ENCODE measurements around the gene MCF2L. TPM values are rescaled to one million over a fixed set of nuclear protein-coding genes. Genes with fewer than 3 reads are reported as not detected.

Gene MCF2L
- total RNA-seq, 1 donor from 2014 or later, result 40.4 TPM

DNA sequence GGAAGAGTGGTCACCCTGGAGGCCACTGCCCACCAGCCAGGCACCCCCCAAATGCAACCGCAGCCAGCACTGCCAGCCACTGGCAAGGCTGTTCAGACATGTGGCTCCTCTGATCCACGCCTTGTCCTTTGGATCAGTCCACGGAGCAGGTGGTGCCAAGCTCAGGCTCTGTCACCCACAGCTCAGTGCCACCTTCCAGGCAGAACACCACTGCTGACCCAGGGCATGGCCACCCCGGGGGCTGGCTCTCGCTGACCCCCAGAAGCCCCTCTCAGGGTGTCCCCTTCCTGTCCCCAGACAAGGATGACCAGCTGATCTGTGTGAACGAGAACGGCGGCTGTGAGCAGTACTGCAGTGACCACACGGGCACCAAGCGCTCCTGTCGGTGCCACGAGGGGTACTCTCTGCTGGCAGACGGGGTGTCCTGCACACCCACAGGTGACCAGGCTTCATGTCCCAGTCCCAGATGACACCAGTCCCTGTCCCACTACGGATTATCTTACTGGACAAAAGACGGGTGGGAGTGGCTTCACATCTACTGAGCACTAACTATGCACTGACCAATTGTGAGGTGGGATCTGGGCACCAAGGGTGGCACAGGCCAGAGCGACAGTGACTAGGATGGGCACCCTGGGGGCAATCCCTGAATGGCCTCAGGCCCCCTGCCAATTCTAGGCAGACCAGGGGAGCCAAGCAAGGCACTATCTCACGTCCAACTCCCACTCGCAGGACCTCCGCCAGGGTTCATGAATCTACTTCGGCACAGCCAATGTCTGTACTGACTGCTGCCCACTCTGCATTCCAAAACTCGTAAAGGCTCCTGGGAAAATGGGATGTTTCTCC, 146.6 kb downstream of the MCF2L start:
- H3K9ac ChIP-seq, result no peak overlapping the region
- no peaks in the 10 kb centered on the region for H3F3A ChIP-seq (ENCODE audit: low read depth)
- Mint-ChIP-seq H3K4me1 (peaks cover 3% of the 10 kb centered on the region), H3K4me3 (no peak overlapping the region), H3K27me3 (ENCODE audit: insufficient read depth, low read depth) (peaks cover 3% of the 10 kb centered on the region), H3K9me3 (no peaks in the 10 kb centered on the region), H3K36me3 (no peaks in the 10 kb centered on the region), H3K27ac (no peak overlapping the region)
- no peaks in the 10 kb centered on the region for H3K36me3 ChIP-seq
- no peaks in the 10 kb centered on the region for H3K79me2 ChIP-seq (ENCODE audit: low read depth)
- H4K20me1 ChIP-seq (ENCODE audit: low read depth), result no peaks in the 10 kb centered on the region
- H2AFZ ChIP-seq (replicated peaks), result no peak overlapping the region
- no peak overlapping the region for H3K4me2 ChIP-seq
- no peak for DNase-seq (ENCODE audit: low spot score)
- H3K4me1 ChIP-seq, result no peaks in the 10 kb centered on the region
- TF ChIP-seq EZH2phosphoT487 (IDR thresholded peaks at IDR 0.05) (no peak), CTCF (IDR thresholded peaks at IDR 0.05) (no peak), EZH2 (IDR thresholded peaks at IDR 0.05) (no peak)
- H3K27ac ChIP-seq, result no peak overlapping the region
- no peaks in the 10 kb centered on the region for H3K9me3 ChIP-seq (ENCODE audit: low read depth)
- H3K4me3 ChIP-seq, result no peak overlapping the region
- peaks cover 7% of the 10 kb centered on the region for H3K27me3 ChIP-seq

DNA sequence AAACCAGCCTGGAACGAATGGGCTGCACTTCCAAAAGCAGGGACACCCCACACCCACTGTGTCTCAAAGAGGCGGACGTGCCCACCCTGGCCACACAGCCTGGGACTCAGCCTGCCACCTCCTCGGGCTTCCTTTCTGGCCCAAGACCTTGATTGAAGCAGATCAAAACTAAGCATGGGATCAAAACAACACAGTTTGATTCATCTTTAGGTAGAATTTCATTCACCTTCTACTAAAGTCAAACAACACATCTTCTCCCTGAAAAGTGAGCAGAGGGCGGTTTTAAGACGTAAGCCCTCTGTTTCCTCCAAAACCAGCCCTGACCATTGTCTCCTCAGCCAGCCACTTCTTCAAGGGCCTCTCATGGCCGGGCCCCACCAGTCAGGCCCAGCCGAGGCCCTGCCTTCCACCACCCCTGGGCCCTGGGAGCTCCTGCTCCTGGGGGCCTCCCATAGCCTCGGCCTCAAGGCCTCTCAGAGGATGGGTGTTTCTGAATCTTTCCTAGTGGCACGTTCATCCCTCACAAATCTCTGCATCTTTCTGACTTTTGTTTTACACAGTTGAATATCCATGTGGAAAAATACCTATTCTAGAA, 147.3 kb downstream of the MCF2L start:
- no peak overlapping the region for H3K4me3 Mint-ChIP-seq
- H3K36me3 Mint-ChIP-seq, result no peaks in the 10 kb centered on the region
- H3K4me2 ChIP-seq, result no peak overlapping the region
- H3F3A ChIP-seq (ENCODE audit: low read depth), result no peaks in the 10 kb centered on the region
- no peak overlapping the region for H2AFZ ChIP-seq (replicated peaks)
- no peak for DNase-seq (ENCODE audit: low spot score)
- no peaks in the 10 kb centered on the region for H3K79me2 ChIP-seq (ENCODE audit: low read depth)
- no peaks in the 10 kb centered on the region for H3K36me3 ChIP-seq
- H3K27me3 Mint-ChIP-seq (ENCODE audit: insufficient read depth, low read depth), result peaks cover 2% of the 10 kb centered on the region
- TF ChIP-seq EZH2phosphoT487 (IDR thresholded peaks at IDR 0.05) (no peak), CTCF (IDR thresholded peaks at IDR 0.05) (no peak), EZH2 (IDR thresholded peaks at IDR 0.05) (no peak)
- H3K27ac ChIP-seq, result no peak overlapping the region
- H3K4me1 ChIP-seq, result no peaks in the 10 kb centered on the region
- peaks cover 3% of the 10 kb centered on the region for H3K4me1 Mint-ChIP-seq
- no peak overlapping the region for H3K4me3 ChIP-seq
- H3K9ac ChIP-seq, result no peak overlapping the region
- H3K27ac Mint-ChIP-seq, result no peak overlapping the region
- H3K27me3 ChIP-seq, result no peaks in the 10 kb centered on the region
- no peaks in the 10 kb centered on the region for H3K9me3 ChIP-seq (ENCODE audit: low read depth)
- H4K20me1 ChIP-seq (ENCODE audit: low read depth), result no peaks in the 10 kb centered on the region
- no peaks in the 10 kb centered on the region for H3K9me3 Mint-ChIP-seq

DNA sequence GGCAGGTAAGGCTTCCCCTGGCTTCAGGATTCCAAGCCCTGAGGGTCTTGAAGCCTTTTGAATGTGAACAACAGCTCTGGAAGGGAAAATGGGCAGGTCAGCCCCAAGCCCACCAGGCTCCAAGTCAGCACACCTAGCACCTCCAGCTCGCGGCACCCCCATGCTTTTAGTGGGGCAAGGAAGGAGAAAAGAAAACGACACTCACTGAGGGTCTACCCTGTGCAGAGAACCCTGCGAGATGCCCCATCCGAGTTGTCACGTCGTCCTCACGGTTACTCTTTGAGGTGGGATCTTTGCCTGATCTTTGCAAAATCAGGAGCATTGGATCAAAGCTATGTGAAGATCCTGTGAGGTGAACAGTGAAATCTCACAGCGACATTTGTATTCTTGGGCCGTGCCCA, 147.9 kb downstream of the MCF2L start:
- no peak for TF ChIP-seq EZH2phosphoT487 (IDR thresholded peaks at IDR 0.05)
- TF ChIP-seq CTCF (IDR thresholded peaks at IDR 0.05), result no peak
- TF ChIP-seq EZH2 (IDR thresholded peaks at IDR 0.05), result no peak
- no peak overlapping the region for H3K27ac Mint-ChIP-seq
- H3K27me3 ChIP-seq, result no peaks in the 10 kb centered on the region
- H3K4me3 ChIP-seq, result no peak overlapping the region
- H3K27me3 Mint-ChIP-seq (ENCODE audit: insufficient read depth, low read depth), result peaks cover 2% of the 10 kb centered on the region
- H4K20me1 ChIP-seq (ENCODE audit: low read depth), result no peaks in the 10 kb centered on the region
- H3K4me3 Mint-ChIP-seq, result no peak overlapping the region
- no peak overlapping the region for H2AFZ ChIP-seq (replicated peaks)
- H3K36me3 Mint-ChIP-seq, result no peaks in the 10 kb centered on the region
- no peaks in the 10 kb centered on the region for H3F3A ChIP-seq (ENCODE audit: low read depth)
- no peaks in the 10 kb centered on the region for H3K36me3 ChIP-seq
- H3K79me2 ChIP-seq (ENCODE audit: low read depth), result no peaks in the 10 kb centered on the region
- H3K4me2 ChIP-seq, result no peak overlapping the region
- no peak for DNase-seq (ENCODE audit: low spot score)
- H3K9me3 ChIP-seq (ENCODE audit: low read depth), result no peaks in the 10 kb centered on the region
- H3K27ac ChIP-seq, result no peak overlapping the region
- no peak overlapping the region for H3K9ac ChIP-seq
- H3K9me3 Mint-ChIP-seq, result no peaks in the 10 kb centered on the region
- H3K4me1 ChIP-seq, result no peaks in the 10 kb centered on the region
- peaks cover 3% of the 10 kb centered on the region for H3K4me1 Mint-ChIP-seq
